ENCODE results near the gene ZNF208. TPM values are rescaled to one million over a fixed set of nuclear protein-coding genes. Genes with fewer than 3 reads are reported as not detected.

ZNF208 gene
- polyA plus RNA-seq, 1 donor from 2014 or later = not detected

DNA sequence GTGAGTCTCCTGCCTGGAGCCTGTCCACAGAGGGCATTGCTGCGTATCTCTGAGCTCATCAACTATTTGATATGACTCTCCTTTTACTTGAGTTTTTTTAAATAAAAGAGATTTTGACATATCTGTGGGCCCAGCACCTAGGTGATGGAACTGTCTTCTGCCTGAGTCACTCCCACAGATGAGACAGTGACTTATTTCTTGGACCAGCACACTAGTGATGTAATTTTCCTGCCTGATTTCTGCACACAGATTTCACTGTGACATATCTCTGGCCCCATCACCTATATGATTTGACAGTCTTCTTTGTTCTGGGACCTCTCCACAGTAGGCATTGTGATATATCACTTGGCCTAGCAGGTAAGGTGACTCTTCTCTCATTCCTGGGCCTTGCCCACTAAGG, 108.2 kb downstream of the ZNF208 start:
- Histone ChIP-seq H3K9me3 (ENCODE audit: low read length) (peaks cover 3% of the 10 kb centered on the region), H2AFZ (ENCODE audit: low read depth, low read length) (no peak overlapping the region), H3K36me3 (ENCODE audit: insufficient read depth, low read length) (no peaks in the 10 kb centered on the region), H3K27ac (ENCODE audit: low read length) (no peak overlapping the region), H3F3A (ENCODE audit: insufficient read depth, low read length, poor library complexity, severe bottlenecking) (no peaks in the 10 kb centered on the region), H3K4me3 (ENCODE audit: low read length) (no peak overlapping the region), H3K27me3 (ENCODE audit: insufficient read depth, low read depth, low read length) (no peaks in the 10 kb centered on the region), H4K20me1 (ENCODE audit: insufficient read depth) (no peaks in the 10 kb centered on the region), H3K4me2 (ENCODE audit: low read length) (no peak overlapping the region), H3K9ac (ENCODE audit: low read length) (no peak overlapping the region), H3K79me2 (replicated peaks; ENCODE audit: insufficient read depth, low read length) (no peaks in the 10 kb centered on the region), H3K9me2 (ENCODE audit: insufficient read depth, low read length) (no peaks in the 10 kb centered on the region)
- TF ChIP-seq, protein P1, sequence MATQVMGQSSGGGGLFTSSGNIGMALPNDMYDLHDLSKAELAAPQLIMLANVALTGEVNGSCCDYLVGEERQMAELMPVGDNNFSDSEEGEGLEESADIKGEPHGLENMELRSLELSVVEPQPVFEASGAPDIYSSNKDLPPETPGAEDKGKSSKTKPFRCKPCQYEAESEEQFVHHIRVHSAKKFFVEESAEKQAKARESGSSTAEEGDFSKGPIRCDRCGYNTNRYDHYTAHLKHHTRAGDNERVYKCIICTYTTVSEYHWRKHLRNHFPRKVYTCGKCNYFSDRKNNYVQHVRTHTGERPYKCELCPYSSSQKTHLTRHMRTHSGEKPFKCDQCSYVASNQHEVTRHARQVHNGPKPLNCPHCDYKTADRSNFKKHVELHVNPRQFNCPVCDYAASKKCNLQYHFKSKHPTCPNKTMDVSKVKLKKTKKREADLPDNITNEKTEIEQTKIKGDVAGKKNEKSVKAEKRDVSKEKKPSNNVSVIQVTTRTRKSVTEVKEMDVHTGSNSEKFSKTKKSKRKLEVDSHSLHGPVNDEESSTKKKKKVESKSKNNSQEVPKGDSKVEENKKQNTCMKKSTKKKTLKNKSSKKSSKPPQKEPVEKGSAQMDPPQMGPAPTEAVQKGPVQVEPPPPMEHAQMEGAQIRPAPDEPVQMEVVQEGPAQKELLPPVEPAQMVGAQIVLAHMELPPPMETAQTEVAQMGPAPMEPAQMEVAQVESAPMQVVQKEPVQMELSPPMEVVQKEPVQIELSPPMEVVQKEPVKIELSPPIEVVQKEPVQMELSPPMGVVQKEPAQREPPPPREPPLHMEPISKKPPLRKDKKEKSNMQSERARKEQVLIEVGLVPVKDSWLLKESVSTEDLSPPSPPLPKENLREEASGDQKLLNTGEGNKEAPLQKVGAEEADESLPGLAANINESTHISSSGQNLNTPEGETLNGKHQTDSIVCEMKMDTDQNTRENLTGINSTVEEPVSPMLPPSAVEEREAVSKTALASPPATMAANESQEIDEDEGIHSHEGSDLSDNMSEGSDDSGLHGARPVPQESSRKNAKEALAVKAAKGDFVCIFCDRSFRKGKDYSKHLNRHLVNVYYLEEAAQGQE (IDR thresholded peaks at IDR 0.05; ENCODE audit: borderline replicate concordance) = no peak
- TF ChIP-seq SMC3 (conservative IDR thresholded peaks at IDR 0.05; ENCODE audit: poor library complexity) (no peak), POLR2AphosphoS5 (IDR thresholded peaks at IDR 0.05) (no peak), RAD21 (conservative IDR thresholded peaks at IDR 0.05) (no peak), TAF1 (IDR thresholded peaks at IDR 0.05; ENCODE audit: low read depth) (no peak), EP300 (conservative IDR thresholded peaks at IDR 0.05; ENCODE audit: poor library complexity, severe bottlenecking) (no peak), EZH2 (IDR thresholded peaks at IDR 0.05; ENCODE audit: borderline replicate concordance, insufficient read depth, low read length, poor library complexity, severe bottlenecking) (no peak), MXI1 (conservative IDR thresholded peaks at IDR 0.05; ENCODE audit: poor library complexity, severe bottlenecking) (no peak)
- TF ChIP-seq, protein P2, sequence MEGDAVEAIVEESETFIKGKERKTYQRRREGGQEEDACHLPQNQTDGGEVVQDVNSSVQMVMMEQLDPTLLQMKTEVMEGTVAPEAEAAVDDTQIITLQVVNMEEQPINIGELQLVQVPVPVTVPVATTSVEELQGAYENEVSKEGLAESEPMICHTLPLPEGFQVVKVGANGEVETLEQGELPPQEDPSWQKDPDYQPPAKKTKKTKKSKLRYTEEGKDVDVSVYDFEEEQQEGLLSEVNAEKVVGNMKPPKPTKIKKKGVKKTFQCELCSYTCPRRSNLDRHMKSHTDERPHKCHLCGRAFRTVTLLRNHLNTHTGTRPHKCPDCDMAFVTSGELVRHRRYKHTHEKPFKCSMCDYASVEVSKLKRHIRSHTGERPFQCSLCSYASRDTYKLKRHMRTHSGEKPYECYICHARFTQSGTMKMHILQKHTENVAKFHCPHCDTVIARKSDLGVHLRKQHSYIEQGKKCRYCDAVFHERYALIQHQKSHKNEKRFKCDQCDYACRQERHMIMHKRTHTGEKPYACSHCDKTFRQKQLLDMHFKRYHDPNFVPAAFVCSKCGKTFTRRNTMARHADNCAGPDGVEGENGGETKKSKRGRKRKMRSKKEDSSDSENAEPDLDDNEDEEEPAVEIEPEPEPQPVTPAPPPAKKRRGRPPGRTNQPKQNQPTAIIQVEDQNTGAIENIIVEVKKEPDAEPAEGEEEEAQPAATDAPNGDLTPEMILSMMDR (IDR thresholded peaks at IDR 0.05; ENCODE audit: poor library complexity, severe bottlenecking) = no peak

DNA sequence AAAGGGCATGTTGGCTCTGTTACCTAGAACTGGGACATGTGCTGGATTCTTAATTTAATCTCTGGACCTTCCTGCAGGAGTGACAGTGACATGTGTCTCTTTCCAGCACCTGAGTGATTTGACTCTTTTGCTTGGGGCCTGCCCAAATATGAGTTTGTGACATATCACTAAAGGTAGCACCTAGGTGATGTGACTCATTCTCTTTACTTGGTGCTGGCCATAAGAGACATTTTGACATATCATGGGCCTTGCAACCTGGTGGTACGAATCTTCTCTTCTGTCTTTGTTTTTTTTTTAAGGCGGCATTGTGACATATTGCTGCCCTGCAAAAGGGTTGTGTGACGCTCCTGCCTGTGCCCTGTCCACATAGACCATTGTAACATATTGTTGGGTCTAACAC, 108.9 kb downstream of the ZNF208 start:
- no peak overlapping the region for H3K4me3 ChIP-seq (ENCODE audit: low read length)
- no peaks in the 10 kb centered on the region for H3K36me3 ChIP-seq (ENCODE audit: insufficient read depth, low read length)
- no peak overlapping the region for H3K9ac ChIP-seq (ENCODE audit: low read length)
- no peaks in the 10 kb centered on the region for H3F3A ChIP-seq (ENCODE audit: insufficient read depth, low read length, poor library complexity, severe bottlenecking)
- no peak overlapping the region for H3K27ac ChIP-seq (ENCODE audit: low read length)
- H2AFZ ChIP-seq (ENCODE audit: low read depth, low read length) = no peak overlapping the region
- H3K4me2 ChIP-seq (ENCODE audit: low read length) = no peak overlapping the region
- H3K79me2 ChIP-seq (replicated peaks; ENCODE audit: insufficient read depth, low read length) = no peaks in the 10 kb centered on the region
- H3K9me3 ChIP-seq (ENCODE audit: low read length) = no peaks in the 10 kb centered on the region
- H3K27me3 ChIP-seq (ENCODE audit: insufficient read depth, low read depth, low read length) = no peaks in the 10 kb centered on the region
- TF ChIP-seq, protein P2 (IDR thresholded peaks at IDR 0.05; ENCODE audit: poor library complexity, severe bottlenecking) = no peak
- TF ChIP-seq RAD21 (conservative IDR thresholded peaks at IDR 0.05) (no peak), SMC3 (conservative IDR thresholded peaks at IDR 0.05; ENCODE audit: poor library complexity) (no peak), EP300 (conservative IDR thresholded peaks at IDR 0.05; ENCODE audit: poor library complexity, severe bottlenecking) (no peak), TAF1 (IDR thresholded peaks at IDR 0.05; ENCODE audit: low read depth) (no peak), MXI1 (conservative IDR thresholded peaks at IDR 0.05; ENCODE audit: poor library complexity, severe bottlenecking) (no peak), POLR2AphosphoS5 (IDR thresholded peaks at IDR 0.05) (no peak), EZH2 (IDR thresholded peaks at IDR 0.05; ENCODE audit: borderline replicate concordance, insufficient read depth, low read length, poor library complexity, severe bottlenecking) (no peak)
- TF ChIP-seq, protein P1 (IDR thresholded peaks at IDR 0.05; ENCODE audit: borderline replicate concordance) = no peak
- no peaks in the 10 kb centered on the region for H4K20me1 ChIP-seq (ENCODE audit: insufficient read depth)
- H3K9me2 ChIP-seq (ENCODE audit: insufficient read depth, low read length) = no peaks in the 10 kb centered on the region

All from neural cell (in vitro differentiated cells).